Fibroblast of skin of right biceps (primary cell): Measurements from ENCODE around the gene RPS18.
A peak's percentile ranks its signal among the peaks of the same experiment; 100 is the strongest.

Source experiments
- DNase-seq: peaks from one replicate; pipeline ENCODE4 v3.0.0-alpha.2; 2013

The RPS18 gene

DNA sequence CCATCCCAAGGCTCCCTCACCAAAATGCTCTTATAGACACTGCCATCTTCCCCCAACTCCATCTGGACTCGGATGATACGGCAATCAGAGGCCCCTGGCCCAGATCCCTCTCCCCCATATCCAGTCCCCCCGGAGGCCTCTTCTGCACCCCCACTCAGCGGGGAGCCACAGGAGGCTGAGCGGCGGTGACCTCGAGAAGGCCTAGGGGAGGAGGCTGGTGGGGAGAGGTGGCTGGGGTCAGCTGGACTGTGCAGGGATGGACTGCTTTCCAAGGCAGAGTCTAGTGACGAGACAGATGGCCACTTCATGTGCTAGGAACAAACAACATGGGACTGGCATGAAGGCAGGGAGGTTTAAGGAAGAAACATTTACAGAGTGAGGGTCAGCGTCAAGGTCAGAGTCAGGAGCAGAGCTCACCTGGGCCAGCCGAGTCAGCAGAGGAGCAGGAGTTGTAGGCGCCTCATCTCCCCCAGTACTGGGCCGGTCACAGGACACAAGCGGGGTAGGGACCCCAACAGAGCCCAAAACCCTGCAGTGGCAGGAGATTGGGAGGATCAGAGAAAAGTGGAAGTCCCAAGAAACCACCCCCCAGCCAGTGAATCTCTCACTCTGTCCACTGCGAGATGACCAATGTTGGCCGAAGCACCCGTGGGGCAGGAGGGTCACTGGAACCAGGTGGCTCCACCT, 21.3 kb downstream of the RPS18 start:
- no peak for DNase-seq

GRCh38 chr6:33294086-33294823, 22.4 kb downstream of the RPS18 start:
- DNase-seq, result no peak

DNA sequence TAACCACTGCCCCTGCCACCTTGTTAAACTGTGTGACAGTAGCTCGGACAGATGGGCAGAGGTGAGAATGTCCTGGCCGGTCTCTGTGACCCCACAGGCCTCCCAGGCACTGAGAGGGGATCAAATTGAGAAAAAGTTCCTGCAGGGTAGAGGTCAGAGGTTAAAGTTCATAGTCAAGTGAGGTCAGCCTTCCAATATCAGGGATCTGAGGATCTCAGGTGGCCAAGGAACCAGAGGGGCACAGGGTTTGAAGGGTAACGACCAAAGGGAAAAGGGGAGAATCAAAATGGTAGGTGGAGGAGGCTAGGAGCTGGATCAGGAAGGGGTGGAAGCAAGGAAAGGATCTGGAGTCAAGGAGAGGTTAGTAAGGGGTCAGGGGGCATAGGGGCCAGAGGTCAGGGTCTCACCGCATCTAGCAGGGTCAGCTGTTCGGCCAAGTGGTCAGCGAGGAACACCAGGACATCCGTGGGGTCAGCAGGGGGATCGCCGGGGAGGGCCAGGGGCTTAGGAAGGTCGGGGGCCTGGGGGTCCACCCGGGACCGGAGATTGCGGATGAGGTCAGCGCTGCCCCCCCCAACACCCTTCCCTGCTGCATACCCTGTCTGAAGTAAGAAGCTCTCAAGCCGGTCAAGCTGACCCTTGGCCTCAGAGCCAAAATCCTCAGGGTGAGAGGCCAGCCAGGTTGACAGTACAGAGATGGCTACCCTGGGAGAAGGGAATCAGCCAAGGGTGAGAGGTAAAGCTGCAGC, 23.9 kb downstream of the RPS18 start:
- no peak for DNase-seq

DNA sequence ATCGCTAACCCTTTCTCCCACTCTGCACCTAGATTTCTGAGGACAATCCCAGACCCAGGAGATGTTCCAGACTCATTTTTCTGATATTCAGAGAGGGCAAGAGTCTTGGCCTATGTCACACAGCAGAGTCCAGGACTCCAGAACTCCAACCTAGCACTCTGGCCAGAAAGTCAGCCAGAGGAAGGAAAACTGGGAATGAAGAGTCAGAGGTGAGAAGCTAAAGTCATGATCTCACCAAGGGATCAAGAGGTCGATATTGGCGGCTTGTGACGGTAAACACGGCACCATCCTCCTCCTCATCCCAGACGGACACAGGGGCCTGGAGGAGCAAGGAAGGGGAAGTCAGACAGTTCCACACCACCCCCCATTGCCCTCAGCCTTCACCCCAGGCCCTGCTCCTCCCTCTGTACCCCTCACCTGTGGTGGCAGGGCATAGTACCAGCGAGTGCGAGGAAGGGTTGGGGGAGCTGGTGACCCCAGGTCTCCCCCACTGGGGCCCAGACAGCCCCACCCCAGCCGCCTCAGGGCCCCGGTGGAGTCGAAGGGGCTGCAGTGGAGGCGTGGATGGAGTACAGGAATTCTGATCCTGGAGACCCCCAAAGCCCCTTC, 25.0 kb downstream of the RPS18 start:
- DNase-seq, result no peak

- no peak for DNase-seq
These were observed 25.6 kb downstream of the RPS18 start for GRCh38 chr6:33297406-33297955.

DNA sequence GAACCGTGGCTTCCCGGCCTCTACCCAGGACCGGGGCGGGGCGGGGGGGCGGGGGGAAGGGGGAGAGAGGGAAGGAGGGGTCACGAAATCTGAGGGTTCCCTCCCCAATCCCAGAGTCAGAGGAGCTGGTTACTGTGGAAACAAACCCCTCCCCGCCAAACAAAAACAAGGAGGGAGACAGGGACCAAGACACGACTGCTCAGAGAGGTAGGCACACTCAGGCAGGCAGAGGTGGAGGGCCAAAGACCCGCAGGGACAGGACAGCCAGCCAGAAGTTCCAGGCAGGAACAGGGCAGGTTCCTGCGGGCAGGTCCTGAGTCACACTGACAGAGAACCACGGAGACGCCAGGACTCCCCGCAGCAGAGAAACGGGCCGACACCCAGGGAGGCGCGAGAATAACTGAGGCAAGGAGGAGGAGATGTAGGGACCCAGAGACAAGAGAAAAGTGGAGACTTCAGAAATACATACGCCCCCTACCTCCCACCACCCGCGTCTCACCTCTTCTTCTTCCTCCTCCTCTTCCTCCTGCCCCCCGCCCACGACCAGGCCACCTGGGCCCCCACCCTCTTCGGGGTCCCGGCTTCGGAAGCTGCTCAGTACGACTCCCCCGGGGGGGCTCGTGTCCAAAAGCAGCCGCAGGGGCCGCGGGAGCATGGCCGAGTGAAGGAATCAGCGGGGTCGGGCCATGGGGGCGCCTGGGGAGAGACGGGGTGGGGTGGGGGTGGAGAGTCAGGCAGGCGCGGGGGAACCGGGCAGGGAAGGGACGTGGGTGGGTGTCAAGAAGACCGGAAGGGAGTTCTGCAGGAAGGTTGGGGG, 26.3 kb downstream of the RPS18 start:
- DNase-seq, result peak; percentile 83

GRCh38 chr6:33298773-33299236, 26.9 kb downstream of the RPS18 start, which contains the start of gene RGL2:
TSS of gene RGL2 (minus strand) at chr6:33298942. CDS start at chr6:33298610, 332 bp downstream.
- DNase-seq, result peak; percentile 63

DNA sequence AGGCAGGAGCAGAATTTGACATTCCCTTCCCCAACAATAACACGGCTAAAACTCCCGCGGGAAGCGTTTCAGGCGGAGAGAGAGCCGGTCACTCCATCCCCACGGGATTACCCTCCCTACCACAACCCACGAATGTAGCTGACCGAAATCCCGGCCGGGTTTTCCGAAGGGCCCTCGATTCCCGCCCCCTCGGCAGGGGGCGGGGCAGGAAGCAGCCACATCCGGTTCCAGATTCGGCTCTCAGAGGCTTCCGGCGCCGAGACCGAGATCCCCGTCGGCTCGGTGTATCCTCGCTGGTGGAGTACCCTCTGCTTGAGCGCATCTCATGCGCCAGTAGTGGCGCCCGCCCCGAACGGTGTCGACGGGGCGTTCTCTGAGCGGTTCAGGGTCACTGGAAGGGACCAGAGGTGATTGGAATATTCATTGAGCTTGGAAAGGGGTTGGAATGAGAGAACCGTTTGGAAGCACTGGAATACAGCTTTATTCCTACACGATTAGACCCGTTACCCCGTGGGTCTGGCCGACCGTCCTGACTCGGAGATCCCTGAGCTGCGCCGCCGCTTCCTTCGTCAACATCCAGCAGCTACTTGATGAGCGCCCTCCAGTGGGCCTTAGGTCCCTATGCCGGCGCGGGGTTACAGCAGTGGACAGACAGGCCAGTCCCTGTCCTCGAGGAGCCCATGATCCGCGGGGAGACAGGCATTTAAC, 27.5 kb downstream of the RPS18 start:
- peak; percentile 93 for DNase-seq

GRCh38 chr6:33301877-33302276, 30.0 kb downstream of the RPS18 start:
- DNase-seq, result no peak

- no peak for DNase-seq
These were observed 32.3 kb downstream of the RPS18 start for GRCh38 chr6:33304216-33304615.

DNA sequence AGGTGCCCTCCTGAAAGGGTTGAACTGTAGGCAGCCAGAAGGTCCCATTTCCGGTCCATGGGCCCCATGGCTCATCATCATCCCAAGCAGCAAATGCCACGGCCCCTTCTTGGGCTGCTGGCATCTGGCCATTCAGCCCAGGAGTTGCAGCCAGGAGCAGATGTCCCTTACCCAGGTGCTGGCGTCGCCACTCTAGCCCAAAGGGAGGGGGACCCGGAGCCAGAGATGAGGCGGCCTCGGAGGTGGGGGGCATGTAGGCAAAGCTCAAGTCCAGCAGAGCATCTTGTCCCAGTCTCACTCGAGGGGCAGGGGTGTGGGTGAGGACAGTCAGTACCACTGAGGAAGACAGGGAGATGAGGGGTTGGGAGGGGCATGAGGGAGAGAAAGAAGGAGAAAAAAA, 33.2 kb downstream of the RPS18 start:
- no peak for DNase-seq

GRCh38 chr6:33306356-33306755, 34.5 kb downstream of the RPS18 start:
- no peak for DNase-seq

- peak; percentile 64 for DNase-seq
These were observed 40.7 kb downstream of the RPS18 start for GRCh38 chr6:33312361-33313104.

DNA sequence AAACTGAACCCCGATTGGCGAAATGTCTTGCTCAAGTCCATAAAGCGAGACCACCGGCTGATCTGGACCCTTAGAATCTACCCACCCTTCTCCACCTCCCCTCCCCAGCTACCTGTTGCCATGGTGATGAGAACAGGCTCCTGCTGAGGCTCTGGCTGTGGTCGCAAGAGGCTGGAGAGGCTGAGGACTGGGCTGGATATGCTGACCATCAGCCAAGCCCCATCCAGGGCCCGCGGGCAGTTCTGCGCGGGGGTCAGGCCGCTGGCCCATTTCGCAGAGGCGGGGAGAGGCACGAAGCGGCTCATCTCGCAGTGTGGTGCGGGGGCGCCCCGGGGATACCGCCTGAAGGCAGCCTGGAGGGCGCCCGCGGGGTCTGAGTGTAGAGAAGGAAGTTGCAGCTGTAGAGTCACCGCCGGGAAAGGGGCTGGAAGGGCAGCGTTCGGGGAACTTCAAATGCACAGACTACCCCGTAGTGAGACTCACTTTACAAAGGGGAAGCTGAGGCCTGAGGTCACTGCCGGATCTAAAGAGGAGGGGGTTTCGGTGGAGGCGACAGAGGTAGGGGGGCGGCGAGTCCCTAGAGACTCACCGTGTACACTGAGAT, 41.3 kb downstream of the RPS18 start:
- peak; percentile 28 for DNase-seq

- peak; percentile 65 for DNase-seq
These were observed 42.0 kb downstream of the RPS18 start, which contains the start of gene TAPBP for GRCh38 chr6:33313709-33314514. TSS of gene TAPBP (minus strand) at chr6:33314078. CDS start at chr6:33314041, 37 bp downstream.

- DNase-seq, result peak; percentile 79
These were observed 42.7 kb downstream of the RPS18 start for GRCh38 chr6:33314515-33314942.

- peak; percentile 19 for DNase-seq
These were observed 43.3 kb downstream of the RPS18 start for GRCh38 chr6:33314943-33315792.
